ENCODE results near the gene VARS1.
A peak's percentile ranks its signal among the peaks of the same experiment; 100 is the strongest.

Gene VARS1

DNA sequence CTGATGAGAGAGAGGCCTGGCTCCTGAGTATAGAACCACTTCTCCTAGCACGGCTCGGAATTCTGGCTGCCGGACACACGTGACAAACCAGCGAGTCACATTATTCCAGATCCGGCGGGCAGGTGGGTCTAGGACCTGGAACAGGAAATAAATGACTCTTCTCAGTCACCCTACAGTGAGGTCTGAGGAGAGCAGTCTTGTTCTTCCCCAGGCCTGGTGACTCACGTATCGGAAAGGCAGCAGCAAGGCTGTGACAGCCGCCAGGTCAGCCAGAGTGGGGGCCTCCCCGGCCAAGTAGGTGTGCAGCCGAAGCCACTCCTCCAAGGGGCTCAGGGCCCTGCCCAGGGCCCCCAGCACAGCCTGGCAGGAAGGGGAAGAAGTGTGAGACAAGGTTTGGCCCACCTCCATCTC is 2.8 kb downstream of the VARS1 start:
- DNase-seq = no peak

DNA sequence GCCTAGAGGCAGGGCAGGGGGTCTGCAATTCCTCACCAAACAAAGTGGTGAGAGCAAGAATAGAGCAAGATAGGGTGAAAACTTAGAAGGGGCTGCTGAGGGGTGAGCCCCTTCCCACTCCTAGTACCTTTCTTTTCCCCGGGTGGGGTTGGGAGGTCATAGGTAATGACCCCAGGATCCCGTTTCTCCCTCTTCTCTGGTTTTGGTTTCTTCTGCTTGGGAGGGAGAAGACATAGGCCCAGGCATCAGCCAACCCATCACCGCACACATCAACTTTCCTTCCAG is 3.5 kb downstream of the VARS1 start:
- no peak for DNase-seq

GRCh38 chr6:31791324-31792089 is 4.0 kb downstream of the VARS1 start:
- peak; percentile 27 for DNase-seq

- DNase-seq = no peak
Measured at GRCh38 chr6:31785475-31785874, 10.1 kb downstream of the VARS1 start.

- DNase-seq = no peak
Measured at GRCh38 chr6:31784098-31784925, 11.2 kb downstream of the VARS1 start.

- DNase-seq = no peak
Measured at GRCh38 chr6:31782126-31782855, 13.3 kb downstream of the VARS1 start.

GRCh38 chr6:31781244-31782125 is 14.1 kb downstream of the VARS1 start:
- DNase-seq = no peak

GRCh38 chr6:31780507-31781243 is 14.9 kb downstream of the VARS1 start:
- DNase-seq = no peak

GRCh38 chr6:31779908-31780307 is 15.6 kb downstream of the VARS1 start:
- no peak for DNase-seq

GRCh38 chr6:31778999-31779885 is 16.3 kb downstream of the VARS1 start:
- DNase-seq = no peak

DNA sequence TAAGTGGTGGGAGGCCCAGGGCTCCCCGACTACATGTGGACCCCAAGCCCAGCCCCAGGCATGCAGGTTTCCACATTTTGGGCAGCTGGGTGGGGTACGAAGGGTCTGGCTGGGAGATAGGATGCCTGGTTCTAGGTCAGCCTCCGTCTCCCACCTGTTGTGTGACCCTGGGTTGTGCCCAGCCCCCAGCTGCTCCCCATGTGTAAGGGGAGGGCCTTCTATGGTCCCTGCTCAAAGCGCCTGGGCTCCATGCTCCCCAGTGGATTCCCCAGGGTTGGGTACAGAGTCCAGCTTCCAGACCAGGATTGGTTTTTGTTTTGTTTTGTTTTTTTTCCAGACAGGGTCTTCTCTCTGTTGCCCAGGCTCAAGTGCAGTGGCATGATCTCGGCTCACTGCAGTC is 17.4 kb downstream of the VARS1 start:
- no peak for DNase-seq

DNA sequence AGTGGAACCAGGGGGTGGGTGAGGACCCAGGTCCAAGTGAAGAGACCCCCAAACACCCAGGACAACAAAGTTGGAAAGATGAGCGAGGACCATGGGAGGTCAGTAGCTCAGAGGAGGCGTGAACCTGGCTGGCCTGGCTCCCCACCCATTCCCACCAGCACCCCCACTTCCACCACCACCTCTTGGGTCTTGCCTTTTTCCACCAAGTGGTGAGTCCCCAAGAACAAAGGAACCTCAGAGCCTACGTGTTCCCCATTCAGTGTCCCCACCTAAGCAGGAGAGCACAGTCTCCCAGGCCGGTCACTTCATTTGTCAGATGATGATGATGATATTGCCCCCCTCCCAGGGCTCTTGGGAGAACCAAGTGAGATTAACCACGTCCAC is 17.9 kb downstream of the VARS1 start:
- DNase-seq = no peak

DNA sequence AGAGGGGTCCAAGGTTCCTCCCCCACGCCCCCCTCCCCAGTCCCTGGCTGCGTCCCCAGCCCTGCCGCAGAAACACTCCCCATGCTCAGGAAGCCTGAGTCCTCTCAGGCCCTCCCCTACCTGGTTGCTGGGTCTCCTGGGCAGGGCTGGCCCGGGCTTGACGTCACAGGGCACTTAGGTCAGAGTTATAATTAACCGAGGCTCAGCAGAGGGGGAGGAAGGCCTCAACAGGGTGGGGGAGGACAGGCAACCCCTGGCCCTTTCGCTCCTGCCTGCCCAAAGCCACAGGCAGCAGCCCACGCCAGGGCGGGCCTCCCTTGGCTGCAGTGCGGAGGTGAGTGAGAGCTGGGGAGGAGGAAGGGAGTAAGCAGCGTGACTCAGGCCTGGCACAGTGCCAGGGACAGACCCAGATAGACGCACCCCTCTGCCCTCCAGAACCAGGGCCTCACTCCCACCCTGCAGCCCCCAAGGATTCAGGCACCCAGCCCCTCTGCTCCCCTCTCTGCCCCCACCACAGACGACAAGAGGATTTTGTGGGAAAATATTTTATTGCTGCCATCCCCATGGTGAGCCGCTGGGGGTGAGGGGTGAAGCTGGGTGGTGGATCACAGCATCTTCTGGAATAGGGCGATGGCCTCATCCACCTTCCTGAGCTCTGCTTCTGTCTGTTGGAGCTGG is 18.4 kb downstream of the VARS1 start, which contains the start of gene VWA7:
VWA7 (minus strand) TSS at position 340 of the 678 bp plus-strand sequence. CDS start 549 bp downstream, outside the sequence.
- DNase-seq = peak; percentile 77

DNA sequence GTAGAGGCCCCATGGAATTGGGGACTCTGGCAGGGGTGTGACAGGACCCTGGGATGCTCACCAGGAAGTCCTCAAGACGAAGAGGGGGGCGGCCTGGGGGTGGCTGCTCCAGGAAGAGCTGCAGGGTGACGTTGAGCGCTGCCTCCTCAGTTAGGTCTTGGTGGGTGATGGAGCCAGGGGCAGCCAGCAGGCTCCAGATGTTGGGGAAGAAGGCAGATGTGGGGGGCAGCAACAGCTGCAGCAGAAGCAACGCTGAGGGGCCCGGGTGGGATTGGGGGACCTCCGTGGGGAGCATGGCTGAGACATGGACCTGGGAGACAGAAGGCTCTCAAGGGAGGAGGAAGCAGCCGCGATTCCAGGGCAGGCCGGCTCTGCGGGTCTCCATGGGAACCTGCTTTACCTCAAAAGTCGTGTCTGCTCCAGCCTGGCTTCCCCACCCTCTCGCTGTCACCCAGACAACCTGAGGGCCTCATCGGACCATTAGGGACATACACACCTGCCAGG is 19.0 kb downstream of the VARS1 start:
- peak; percentile 77 for DNase-seq

DNA sequence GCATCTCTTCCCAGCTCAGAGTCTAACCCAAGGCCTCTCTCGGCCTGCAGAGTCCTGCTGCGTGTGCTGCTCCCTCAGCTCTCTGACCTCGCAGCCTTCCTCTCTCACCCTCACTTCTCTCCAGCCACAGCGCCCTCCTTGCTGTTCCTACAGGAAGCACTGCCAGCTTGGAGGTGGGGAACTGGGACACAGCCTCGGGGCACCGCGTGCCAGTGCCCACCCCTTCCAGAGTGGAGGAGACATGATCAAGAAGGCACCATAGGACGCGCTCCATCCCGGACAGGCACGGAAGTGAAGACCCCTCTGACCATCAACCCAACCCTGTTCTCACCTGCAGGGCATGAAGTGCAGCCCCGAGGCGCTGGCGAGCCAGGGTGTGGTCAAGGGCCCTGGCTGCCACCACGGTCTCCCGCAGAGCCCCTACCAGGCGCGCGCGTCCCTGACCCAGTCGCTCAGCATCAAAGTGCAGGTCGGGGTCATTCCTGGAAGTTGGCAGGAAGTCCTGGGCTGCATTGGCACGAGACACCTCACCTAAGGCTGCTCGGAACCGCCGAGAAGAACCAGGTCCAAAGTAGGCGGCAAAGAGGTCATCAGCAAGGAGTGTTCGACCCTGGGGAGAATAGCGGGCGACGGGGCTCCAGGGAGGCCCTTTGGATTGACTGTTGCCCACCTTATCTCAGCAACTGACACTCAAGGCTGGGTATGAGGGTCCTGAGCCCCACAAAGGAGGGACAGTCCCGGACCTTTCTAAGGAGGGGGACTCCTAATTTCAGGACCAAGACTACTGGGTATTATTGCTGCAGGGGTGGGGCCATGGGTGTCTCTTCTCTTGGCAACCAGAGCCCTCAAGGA is 19.7 kb downstream of the VARS1 start:
- no peak for DNase-seq

GRCh38 chr6:31775184-31775583 is 20.4 kb downstream of the VARS1 start:
- no peak for DNase-seq

- no peak for DNase-seq
Measured at GRCh38 chr6:31771992-31772358, 23.6 kb downstream of the VARS1 start.

GRCh38 chr6:31770860-31771259 is 24.7 kb downstream of the VARS1 start:
- no peak for DNase-seq

Measured in NCI-H146 (cell line).